GM12878 (cell line): ENCODE measurements around the gene ELAC1. TPM values are rescaled to one million over a fixed set of nuclear protein-coding genes. Genes with fewer than 3 reads are reported as not detected.
A peak's percentile ranks its signal among the peaks of the same experiment; 100 is the strongest.

Experiments
- ATAC-seq: fragments of 200-7000 bp; cut with Tn5 transposase; 3 replicates; pipeline ENCODE4 v1.9.1; 2020; ENCODE audit warnings: mild to moderate bottlenecking, moderate library complexity
- BruUV-seq: library from RNA; stranded (reverse); fragments of 400-500 nt; replicated peaks from 2 replicates; lab custom pipeline; 2021; lab: Mats Ljungman, UMichigan
- CTCF ChIA-PET: fragments of 300-600 bp; sonication (Branson Sonifier 250); formaldehyde crosslinking; extraction: SDS; loops from one replicate; lab custom pipeline; 2021; ENCODE audit warnings: inconsistent platforms; lab: Yijun Ruan, JAX
- POLR2A ChIA-PET: fragments of 350-600 bp; formaldehyde crosslinking; extraction: SDS; loops from one replicate; lab custom pipeline; 2021; ENCODE audit warnings: inconsistent platforms; lab: Charles Lee
- RAD21 ChIA-PET: fragments of 300-600 bp; sonication (Branson Sonifier 250); formaldehyde crosslinking; loops from one replicate; lab custom pipeline; 2023; ENCODE audit warnings: antibody characterized with exemption; ENCODE audit not compliant: unreplicated experiment; lab: Charles Lee
- SMC1A ChIA-PET: fragments of 300-600 bp; sonication (Branson Sonifier 250); formaldehyde crosslinking; loops from one replicate; lab custom pipeline; 2023; ENCODE audit not compliant: unreplicated experiment, uncharacterized antibody; lab: Charles Lee
- DNase-seq: peaks from one replicate; pipeline ENCODE4 v3.0.0-alpha.2; 2011; ENCODE audit warnings: low read depth, low spot score
- FAIRE-seq: peaks from 3 replicates; lab custom pipeline; 2011; peaks lifted over from hg19 to GRCh38; lab: Jason Lieb, UNC
- H2AFZ ChIP-seq: 2 replicates; pipeline ENCODE4 v1.6.0; 2011; ENCODE audit warnings: low read depth, low read length, control low read depth; ENCODE audit not compliant: control insufficient read depth
- H3K27ac ChIP-seq: 2 replicates; pipeline ENCODE4 v1.5.1; 2011; ENCODE audit warnings: control low read depth; ENCODE audit not compliant: control insufficient read depth, insufficient read depth
- H3K27me3 ChIP-seq, 2 experiments: replicated peaks in 1 of 2; 2 replicates each; pipeline versions ENCODE4 v1.6.0 to v1.6.1; 2011; ENCODE audit warnings: low read length in 1 of 2; ENCODE audit not compliant: control insufficient read depth in 2 of 2, insufficient read depth in 2 of 2
- H3K36me3 ChIP-seq, 2 experiments: 2 replicates each; pipeline ENCODE4 v1.5.1; 2011; ENCODE audit warnings: low read length in 1 of 2; ENCODE audit not compliant: control insufficient read depth in 2 of 2, insufficient read depth in 2 of 2
- H3K4me1 ChIP-seq: 2 replicates; pipeline ENCODE4 v1.6.1; 2011; ENCODE audit warnings: mild to moderate bottlenecking, low read length, moderate library complexity, mixed read lengths; ENCODE audit not compliant: control insufficient read depth, insufficient read depth
- H3K4me2 ChIP-seq: 2 replicates; pipeline ENCODE4 v1.6.0; 2011; ENCODE audit warnings: control low read depth; ENCODE audit not compliant: control insufficient read depth, insufficient read depth
- H3K4me3 ChIP-seq: fragments of 200-600 bp; sonication (generic); 2 replicates; pipeline ENCODE4 v1.5.1; 2016
- H3K79me2 ChIP-seq: 2 replicates; pipeline ENCODE4 v1.6.0; 2011; ENCODE audit warnings: low read length; ENCODE audit not compliant: control insufficient read depth, insufficient read depth
- H3K9ac ChIP-seq: 2 replicates; pipeline ENCODE4 v1.8.0; 2011; ENCODE audit warnings: low read length, control low read depth, mixed read lengths; ENCODE audit not compliant: control insufficient read depth, insufficient read depth
- H3K9me3 ChIP-seq: replicated peaks from 3 replicates; pipeline ENCODE4 v1.5.1; 2011; ENCODE audit warnings: mild to moderate bottlenecking, low read length; ENCODE audit not compliant: control insufficient read depth, insufficient read depth
- H4K20me1 ChIP-seq: 2 replicates; pipeline ENCODE4 v1.6.0; 2011; ENCODE audit not compliant: control insufficient read depth, insufficient read depth
- CREB1 ChIP-seq: IDR thresholded peaks from 2 replicates; pipeline ENCODE4 v1.6.1; 2012; ENCODE audit warnings: low read depth, mild to moderate bottlenecking, inconsistent platforms
- JUND ChIP-seq: IDR thresholded peaks from 2 replicates; pipeline ENCODE4 v1.6.1; 2012; ENCODE audit warnings: low read depth, mild to moderate bottlenecking, low read length, improper control_type of control experiment, moderate library complexity
- MTA2 ChIP-seq: fragments of 450-650 bp; IDR thresholded peaks from 2 replicates; pipeline ENCODE4 v1.6.1; 2016; ENCODE audit warnings: low read depth, mild to moderate bottlenecking, moderate library complexity
- MTA3 ChIP-seq: IDR thresholded peaks from 2 replicates; pipeline ENCODE4 v1.6.1; 2012; ENCODE audit warnings: low read length, inconsistent platforms, borderline replicate concordance
- MYB ChIP-seq: fragments of 150-350 bp; IDR thresholded peaks from 2 replicates; pipeline ENCODE4 v1.6.1; 2014; ENCODE audit warnings: mild to moderate bottlenecking, low read depth, low read length, borderline replicate concordance
- NRF1 ChIP-seq: conservative IDR thresholded peaks from 2 replicates; pipeline ENCODE4 v1.6.1; 2011; ENCODE audit warnings: mild to moderate bottlenecking, low read depth, low read length, improper control_type of control experiment
- SP1 ChIP-seq: IDR thresholded peaks from one replicate; pipeline ENCODE4 v1.6.1; 2011; ENCODE audit warnings: low read depth, low read length
- WGBS: methylation state at CpG from one replicate; pipeline ENCODE4 v1.1.6; 2016; ENCODE audit warnings: low lambda C conversion rate; ENCODE audit not compliant: insufficient replicate concordance, insufficient coverage; ENCODE audit errors: missing lambda C conversion rate; 5-methylcytosine and 5-hydroxymethylcytosine counted together
- in situ Hi-C: fragments of 300-500 bp; cut with MboI; formaldehyde crosslinking; loops from 9 replicates; pipeline ENCODE4 v1.14.3; 2018; ENCODE audit warnings: mixed read lengths
- intact Hi-C: fragments of 100-400 bp; cut with micrococcal nuclease; formaldehyde crosslinking; loops from one replicate; pipeline ENCODE4 v1.14.2; 2022; ENCODE audit not compliant: unreplicated experiment
- polyA plus RNA-seq, 11 experiments: library from polyadenylated mRNA; depleted of rRNA in 4 of 11; unstranded in 6 of 11; stranded (reverse) in 5 of 11; fragments of >200 nt; fragmentation: Nextera tagmentation in 4 of 11; fragmentation: Illumina TruSeq in 1 of 11; extraction: Ambion mirVana in 4 of 11; extraction: Trizol in 1 of 11; gene quantifications; 1 replicate in 1 of 11; 2 replicates in 10 of 11; pipeline versions ENCODE4 v1.2.1 to v1.2.3, GENCODE V29; 2011 to 2016; ENCODE audit warnings: inconsistent platforms in 2 of 11, missing spikeins in 2 of 11, low read depth in 1 of 11
- total RNA-seq, 4 experiments: library from RNA; depleted of rRNA in 3 of 4; stranded (reverse); fragments of >200 nt in 3 of 4; fragmentation: Illumina TruSeq in 1 of 4; extraction: Trizol in 1 of 4; gene quantifications; 2 replicates each; pipeline versions ENCODE4 v1.2.1 to v1.2.3, GENCODE V29; 2013 to 2021
- TF ChIP-seq, protein P1 (sequence below): IDR thresholded peaks from 2 replicates; pipeline ENCODE4 v1.6.1; 2011; ENCODE audit warnings: low read depth, low read length, improper control_type of control experiment, borderline replicate concordance

The ELAC1 gene
- total and polyA plus RNA-seq, 10 of the 15 experiments (the other 5 are each of a cell fraction or from before 2014, with no cell fraction given): 4.9 to 23.0 (median 9.8) TPM

DNA sequence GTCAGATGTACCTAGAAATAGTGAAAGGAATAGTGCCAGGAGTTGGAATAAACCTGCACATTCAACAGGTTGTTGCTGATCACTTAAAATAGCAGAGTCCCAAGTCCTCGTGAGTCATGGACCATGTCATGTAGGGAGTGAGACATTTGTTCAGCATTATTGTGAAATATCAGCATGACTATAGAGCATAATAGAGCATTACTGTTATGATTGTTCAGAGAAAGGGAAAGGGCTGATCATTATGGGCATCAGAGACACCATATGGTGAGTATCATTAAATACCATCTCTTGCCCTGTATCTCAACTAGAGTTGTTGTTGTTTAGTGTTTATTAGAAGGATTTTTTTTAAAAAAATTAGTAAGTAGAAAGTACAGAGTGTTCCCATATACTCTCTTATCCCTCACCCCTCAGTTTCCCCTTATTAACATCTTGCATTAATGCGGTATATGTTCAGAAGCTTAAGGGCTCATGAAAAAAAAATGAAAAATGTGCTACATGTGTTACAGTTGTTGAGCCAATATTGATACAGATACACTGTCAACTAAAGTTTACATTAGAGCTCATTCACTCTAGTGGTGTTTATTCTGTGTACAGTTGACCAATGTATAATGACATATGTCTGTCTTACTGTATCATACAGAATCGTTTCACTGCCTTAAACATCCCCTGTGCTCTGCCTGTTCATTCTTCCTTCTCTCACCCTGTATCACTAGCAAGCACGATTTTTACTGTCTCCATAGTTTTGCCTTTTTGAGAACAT, 5.7 kb downstream of the ELAC1 start:
- ATAC-seq: peak; percentile 28; the same call in 2 of the 3 replicates
- POLR2A ChIA-PET: no interaction called here
- no TSS peak for BruUV-seq

More for the DNA sequence above, 5.7 kb downstream of the ELAC1 start:
- no peaks in the 10 kb centered on the region for H4K20me1 ChIP-seq
- in situ Hi-C loops (no loop called here), intact Hi-C loops (no loop called here)
- peaks cover 13% of the 10 kb centered on the region; the same call in 2 of the 3 replicates for H3K9me3 ChIP-seq
- ChIA-PET RAD21 (no interaction called here), CTCF (interaction anchor here (0.6 kb wide), 1 partner anchor 146 kb away, joined by 4 read pairs; no protein-coding TSS in a partner anchor), SMC1A (interaction anchor here (1.1 kb wide), 1 partner anchor 53 kb away, joined by 3 read pairs; no protein-coding TSS in a partner anchor)
- peaks cover 0 to 8% of the 10 kb centered on the region in 2 experiments; a peak in 3 of 4 replicates for H3K36me3 ChIP-seq
- H3K27me3 ChIP-seq: no peaks in the 10 kb centered on the region
- H3K9ac ChIP-seq: no peak overlapping the region
- H3K4me3 ChIP-seq: no peak overlapping the region
- H3K27ac ChIP-seq: no peak overlapping the region
- H2AFZ ChIP-seq: no peak overlapping the region
- FAIRE-seq (no peak), DNase-seq (no peak)
- TF ChIP-seq NRF1: no peak
- TF ChIP-seq JUND: no peak
- TF ChIP-seq MTA2: no peak
- TF ChIP-seq, protein P1, sequence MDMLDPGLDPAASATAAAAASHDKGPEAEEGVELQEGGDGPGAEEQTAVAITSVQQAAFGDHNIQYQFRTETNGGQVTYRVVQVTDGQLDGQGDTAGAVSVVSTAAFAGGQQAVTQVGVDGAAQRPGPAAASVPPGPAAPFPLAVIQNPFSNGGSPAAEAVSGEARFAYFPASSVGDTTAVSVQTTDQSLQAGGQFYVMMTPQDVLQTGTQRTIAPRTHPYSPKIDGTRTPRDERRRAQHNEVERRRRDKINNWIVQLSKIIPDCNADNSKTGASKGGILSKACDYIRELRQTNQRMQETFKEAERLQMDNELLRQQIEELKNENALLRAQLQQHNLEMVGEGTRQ: no peak
- TF ChIP-seq CREB1: no peak
- no peak for TF ChIP-seq SP1
- TF ChIP-seq MYB: no peak
- TF ChIP-seq MTA3: no peak
- H3K4me2 ChIP-seq: no peak overlapping the region
- H3K4me1 ChIP-seq: peaks cover 5% of the 10 kb centered on the region
- 55% methylated on average over 4 of the region's 4 CpGs for WGBS
- H3K79me2 ChIP-seq: peaks cover 12% of the 10 kb centered on the region
